GM12878 (cell line): Measurements from ENCODE around the gene VMP1. TPM values are rescaled to one million over a fixed set of nuclear protein-coding genes. Genes with fewer than 3 reads are reported as not detected.

Experiments used
- ATAC-seq: fragments of 200-7000 bp; cut with Tn5 transposase; 3 replicates; pipeline ENCODE4 v1.9.1; 2020; ENCODE audit warnings: mild to moderate bottlenecking, moderate library complexity
- BruUV-seq: library from RNA; stranded (reverse); fragments of 400-500 nt; replicated peaks from 2 replicates; lab custom pipeline; 2021; lab: Mats Ljungman, UMichigan
- CTCF ChIA-PET: fragments of 300-600 bp; sonication (Branson Sonifier 250); formaldehyde crosslinking; extraction: SDS; loops from one replicate; lab custom pipeline; 2021; ENCODE audit warnings: inconsistent platforms; lab: Yijun Ruan, JAX
- POLR2A ChIA-PET: fragments of 350-600 bp; formaldehyde crosslinking; extraction: SDS; loops from one replicate; lab custom pipeline; 2021; ENCODE audit warnings: inconsistent platforms; lab: Charles Lee
- RAD21 ChIA-PET: fragments of 300-600 bp; sonication (Branson Sonifier 250); formaldehyde crosslinking; loops from one replicate; lab custom pipeline; 2023; ENCODE audit warnings: antibody characterized with exemption; ENCODE audit not compliant: unreplicated experiment; lab: Charles Lee
- SMC1A ChIA-PET: fragments of 300-600 bp; sonication (Branson Sonifier 250); formaldehyde crosslinking; loops from one replicate; lab custom pipeline; 2023; ENCODE audit not compliant: unreplicated experiment, uncharacterized antibody; lab: Charles Lee
- DNase-seq: peaks from one replicate; pipeline ENCODE4 v3.0.0-alpha.2; 2011; ENCODE audit warnings: low read depth, low spot score
- FAIRE-seq: peaks from 3 replicates; lab custom pipeline; 2011; peaks lifted over from hg19 to GRCh38; lab: Jason Lieb, UNC
- H2AFZ ChIP-seq: 2 replicates; pipeline ENCODE4 v1.6.0; 2011; ENCODE audit warnings: low read depth, low read length, control low read depth; ENCODE audit not compliant: control insufficient read depth
- H3K27ac ChIP-seq: 2 replicates; pipeline ENCODE4 v1.5.1; 2011; ENCODE audit warnings: control low read depth; ENCODE audit not compliant: control insufficient read depth, insufficient read depth
- H3K27me3 ChIP-seq, 2 experiments: replicated peaks in 1 of 2; 2 replicates each; pipeline versions ENCODE4 v1.6.0 to v1.6.1; 2011; ENCODE audit warnings: low read length in 1 of 2; ENCODE audit not compliant: control insufficient read depth in 2 of 2, insufficient read depth in 2 of 2
- H3K36me3 ChIP-seq, 2 experiments: 2 replicates each; pipeline ENCODE4 v1.5.1; 2011; ENCODE audit warnings: low read length in 1 of 2; ENCODE audit not compliant: control insufficient read depth in 2 of 2, insufficient read depth in 2 of 2
- H3K4me1 ChIP-seq: 2 replicates; pipeline ENCODE4 v1.6.1; 2011; ENCODE audit warnings: mild to moderate bottlenecking, low read length, moderate library complexity, mixed read lengths; ENCODE audit not compliant: control insufficient read depth, insufficient read depth
- H3K4me2 ChIP-seq: 2 replicates; pipeline ENCODE4 v1.6.0; 2011; ENCODE audit warnings: control low read depth; ENCODE audit not compliant: control insufficient read depth, insufficient read depth
- H3K4me3 ChIP-seq: fragments of 200-600 bp; sonication (generic); 2 replicates; pipeline ENCODE4 v1.5.1; 2016
- H3K79me2 ChIP-seq: 2 replicates; pipeline ENCODE4 v1.6.0; 2011; ENCODE audit warnings: low read length; ENCODE audit not compliant: control insufficient read depth, insufficient read depth
- H3K9ac ChIP-seq: 2 replicates; pipeline ENCODE4 v1.8.0; 2011; ENCODE audit warnings: low read length, control low read depth, mixed read lengths; ENCODE audit not compliant: control insufficient read depth, insufficient read depth
- H3K9me3 ChIP-seq: replicated peaks from 3 replicates; pipeline ENCODE4 v1.5.1; 2011; ENCODE audit warnings: mild to moderate bottlenecking, low read length; ENCODE audit not compliant: control insufficient read depth, insufficient read depth
- H4K20me1 ChIP-seq: 2 replicates; pipeline ENCODE4 v1.6.0; 2011; ENCODE audit not compliant: control insufficient read depth, insufficient read depth
- ATF7 ChIP-seq: fragments of 450-650 bp; IDR thresholded peaks from 2 replicates; pipeline ENCODE4 v1.6.1; 2016; ENCODE audit warnings: low read depth, mild to moderate bottlenecking
- ETV6 ChIP-seq, 2 experiments: fragments of 450-650 bp in 1 of 2; IDR thresholded peaks in 1 of 2; conservative IDR thresholded peaks in 1 of 2; 2 replicates each; pipeline ENCODE4 v1.6.1; 2014; ENCODE audit warnings: antibody characterized with exemption in 1 of 2, borderline replicate concordance in 1 of 2, low read depth in 1 of 2, mild to moderate bottlenecking in 1 of 2, moderate library complexity in 1 of 2
- NFXL1 ChIP-seq: fragments of 450-650 bp; IDR thresholded peaks from 2 replicates; pipeline ENCODE4 v1.6.1; 2017; ENCODE audit warnings: antibody characterized with exemption, mild to moderate bottlenecking, borderline replicate concordance
- SREBF2 ChIP-seq: IDR thresholded peaks from 2 replicates; pipeline ENCODE4 v1.6.1; 2012; ENCODE audit warnings: mild to moderate bottlenecking, low read length
- WGBS: methylation state at CpG from one replicate; pipeline ENCODE4 v1.1.6; 2016; ENCODE audit warnings: low lambda C conversion rate; ENCODE audit not compliant: insufficient replicate concordance, insufficient coverage; ENCODE audit errors: missing lambda C conversion rate; 5-methylcytosine and 5-hydroxymethylcytosine counted together
- in situ Hi-C: fragments of 300-500 bp; cut with MboI; formaldehyde crosslinking; loops from 9 replicates; pipeline ENCODE4 v1.14.3; 2018; ENCODE audit warnings: mixed read lengths
- intact Hi-C: fragments of 100-400 bp; cut with micrococcal nuclease; formaldehyde crosslinking; loops from one replicate; pipeline ENCODE4 v1.14.2; 2022; ENCODE audit not compliant: unreplicated experiment
- polyA plus RNA-seq, 11 experiments: library from polyadenylated mRNA; depleted of rRNA in 4 of 11; unstranded in 6 of 11; stranded (reverse) in 5 of 11; fragments of >200 nt; fragmentation: Nextera tagmentation in 4 of 11; fragmentation: Illumina TruSeq in 1 of 11; extraction: Ambion mirVana in 4 of 11; extraction: Trizol in 1 of 11; gene quantifications; 1 replicate in 1 of 11; 2 replicates in 10 of 11; pipeline versions ENCODE4 v1.2.1 to v1.2.3, GENCODE V29; 2011 to 2016; ENCODE audit warnings: inconsistent platforms in 2 of 11, missing spikeins in 2 of 11, low read depth in 1 of 11
- total RNA-seq, 4 experiments: library from RNA; depleted of rRNA in 3 of 4; stranded (reverse); fragments of >200 nt in 3 of 4; fragmentation: Illumina TruSeq in 1 of 4; extraction: Trizol in 1 of 4; gene quantifications; 2 replicates each; pipeline versions ENCODE4 v1.2.1 to v1.2.3, GENCODE V29; 2013 to 2021

VMP1 gene
- total and polyA plus RNA-seq, 10 of the 15 experiments (the other 5 are each of a cell fraction or from before 2014, with no cell fraction given): 88.4 to 199 (median 132) TPM

- RAD21 ChIA-PET: interaction anchor here (0.6 to 3.7 kb wide), 6 partner anchors 32 to 117 kb away, joined by 3 to 24 read pairs (median 3); no protein-coding TSS in a partner anchor
- TF ChIP-seq ATF7: no peak
- TF ChIP-seq SREBF2: no peak
- TF ChIP-seq NFXL1: peak; percentile 83; the same call in 1 of the 2 replicates
- TF ChIP-seq ETV6 (conservative IDR thresholded peaks at IDR 0.05 in 1 of 2, IDR thresholded peaks at IDR 0.05 in 1 of 2; ENCODE audit: borderline replicate concordance in 1 of 2, low read depth in 1 of 2): peak in 1 of 2 experiments; percentile 54; a peak in 2 of 4 replicates
- Histone ChIP-seq H3K9me3 (no peaks in the 10 kb centered on the region), H4K20me1 (no peaks in the 10 kb centered on the region), H2AFZ (no peak overlapping the region), H3K4me1 (0 out of 2 replicates have a peak, but pooled peaks cover 2% of the 10 kb centered on the region), H3K36me3 (no peaks in the 10 kb centered on the region), H3K27me3 (no peaks in the 10 kb centered on the region), H3K27ac (no peak overlapping the region), H3K4me3 (no peak overlapping the region), H3K79me2 (no peaks in the 10 kb centered on the region), H3K4me2 (no peak overlapping the region), H3K9ac (no peak overlapping the region)
- ATAC-seq: no peak
- CTCF ChIA-PET: interaction anchor here (0.8 to 3.1 kb wide), 7 partner anchors 14 to 179 kb away, joined by 3 to 11 read pairs (median 3); partner anchors contain the start of genes PTRH2 and VMP1
- BruUV-seq: no TSS peak
- SMC1A ChIA-PET: interaction anchor here (0.7 to 1.9 kb wide), 9 partner anchors 17 to 235 kb away, joined by 3 to 10 read pairs (median 4); no protein-coding TSS in a partner anchor
- in situ Hi-C loops: no loop called here
- WGBS: 87% methylated on average over 3 of the region's 3 CpGs
- POLR2A ChIA-PET: interaction anchor here (0.7 to 1.6 kb wide), 5 partner anchors 8 to 183 kb away, joined by 3 to 9 read pairs (median 3); no protein-coding TSS in a partner anchor
- DNase-seq: no peak
- FAIRE-seq: no peak
- intact Hi-C loops: no loop called here
Observed at GRCh38 chr17:59856859-59857794, 149.7 kb downstream of the VMP1 start.
